SKM-1 (cell line): Measurements from ENCODE around the gene NACAD.

Source experiments
- DNase-seq: peaks from one replicate; lab custom pipeline; 2025; ENCODE audit not compliant: unreplicated experiment; lab: John Stamatoyannopoulos, UW

The NACAD gene

GRCh38 chr7:45098983-45099839 is 10.4 kb upstream of the NACAD start:
- DNase-seq, result no peak

GRCh38 chr7:45092931-45093235 is 4.1 kb upstream of the NACAD start:
- DNase-seq, result no peak

GRCh38 chr7:45092100-45092930 is 3.5 kb upstream of the NACAD start:
- no peak for DNase-seq

GRCh38 chr7:45089341-45089891 is 647 bp upstream of the NACAD start:
- DNase-seq, result no peak

GRCh38 chr7:45088146-45088701 is 545 bp downstream of the NACAD start:
- DNase-seq, result no peak

- DNase-seq, result no peak
These were observed 1.2 kb downstream of the NACAD start for GRCh38 chr7:45087301-45088145.

GRCh38 chr7:45086331-45087065 is 2.3 kb downstream of the NACAD start:
- no peak for DNase-seq

GRCh38 chr7:45085619-45086200 is 3.1 kb downstream of the NACAD start:
- no peak for DNase-seq

- DNase-seq, result no peak
These were observed 3.7 kb downstream of the NACAD start for GRCh38 chr7:45084901-45085618.

GRCh38 chr7:45084336-45084735 is 4.4 kb downstream of the NACAD start:
- DNase-seq, result no peak

GRCh38 chr7:45082831-45083331 is 5.9 kb downstream of the NACAD start:
- DNase-seq, result no peak

GRCh38 chr7:45082031-45082830 is 6.5 kb downstream of the NACAD start:
- DNase-seq, result no peak

- DNase-seq, result no peak
These were observed 7.1 kb downstream of the NACAD start for GRCh38 chr7:45081670-45081974.

- no peak for DNase-seq
These were observed 7.7 kb downstream of the NACAD start for GRCh38 chr7:45080958-45081669.

GRCh38 chr7:45080265-45080957 is 8.4 kb downstream of the NACAD start:
- DNase-seq, result no peak

- DNase-seq, result no peak
These were observed 10.6 kb downstream of the NACAD start for GRCh38 chr7:45078125-45078681.

GRCh38 chr7:45077579-45077978 is 11.2 kb downstream of the NACAD start:
- DNase-seq, result no peak
